Ecto neural progenitor cell (in vitro differentiated cells): ENCODE results near the gene SSR4.

Source experiments
- DNase-seq: peaks from one replicate; pipeline ENCODE4 v3.0.0-alpha.2; 2018; ENCODE audit warnings: low spot score

The SSR4 gene

DNA sequence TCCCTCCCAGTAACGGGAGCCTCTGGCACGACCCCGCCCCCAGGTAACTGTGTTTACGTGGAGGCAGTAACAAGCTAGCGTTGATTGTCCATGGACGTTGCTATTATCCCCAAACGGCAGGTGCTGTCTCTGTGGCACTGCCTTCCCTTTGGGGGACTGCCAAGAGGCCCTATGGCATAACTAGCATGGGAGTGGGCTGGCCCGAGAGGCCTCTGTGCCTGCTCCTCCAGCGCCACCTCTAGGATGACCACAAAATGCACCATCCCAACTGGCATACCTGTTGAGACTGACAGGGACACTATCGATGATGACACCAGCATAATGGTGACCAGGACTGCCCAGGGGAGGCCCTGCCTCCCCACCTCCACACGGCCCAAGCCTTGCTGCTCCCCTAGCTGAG is 12.2 kb upstream of the SSR4 start:
- DNase-seq: no peak

DNA sequence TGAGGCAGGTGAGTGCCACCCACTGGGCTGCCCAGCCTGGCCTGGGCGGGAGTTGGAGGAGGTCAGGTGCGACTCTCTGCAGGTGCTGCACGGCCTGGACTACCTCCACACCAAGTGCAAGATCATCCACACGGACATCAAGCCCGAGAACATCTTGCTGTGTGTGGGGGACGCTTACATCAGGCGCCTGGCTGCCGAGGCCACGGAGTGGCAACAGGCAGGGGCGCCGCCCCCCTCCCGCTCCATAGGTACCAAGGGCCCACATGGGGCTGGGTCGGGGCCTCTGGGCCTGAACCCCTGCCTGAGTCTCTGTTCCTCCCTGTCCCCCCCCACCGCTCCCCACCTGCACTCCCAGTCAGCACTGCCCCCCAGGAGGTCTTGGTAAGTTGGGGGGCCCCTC is 11.6 kb upstream of the SSR4 start:
- DNase-seq: no peak

DNA sequence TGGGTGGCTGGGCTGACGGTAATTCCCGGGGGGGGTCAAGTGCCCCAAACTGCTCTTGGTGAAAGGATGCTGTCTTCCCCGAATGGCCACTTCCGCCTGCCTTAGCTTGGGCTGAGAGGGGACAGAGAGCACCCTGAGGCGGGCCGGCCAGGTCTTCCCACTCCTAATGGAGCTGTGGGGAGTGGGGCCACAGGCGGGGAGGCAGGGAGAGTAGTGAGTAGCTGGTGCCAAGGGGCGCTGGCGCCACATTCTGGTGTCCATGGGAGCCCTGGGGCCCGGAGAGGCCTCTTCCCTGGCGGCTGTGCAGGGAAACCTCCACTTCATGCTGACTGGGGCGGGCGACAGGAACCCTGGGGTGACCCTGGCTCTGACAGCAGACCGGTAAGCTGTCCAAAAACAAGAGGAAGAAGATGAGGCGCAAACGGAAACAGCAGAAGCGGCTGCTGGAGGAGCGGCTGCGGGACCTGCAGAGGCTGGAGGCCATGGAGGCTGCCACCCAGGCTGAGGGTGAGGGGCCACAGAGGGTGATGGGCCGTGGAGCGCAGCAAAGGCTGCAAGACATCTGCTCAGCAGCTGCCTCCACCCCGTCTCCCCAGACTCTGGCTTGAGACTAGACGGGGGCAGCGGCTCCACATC is 11.0 kb upstream of the SSR4 start:
- no peak for DNase-seq

DNA sequence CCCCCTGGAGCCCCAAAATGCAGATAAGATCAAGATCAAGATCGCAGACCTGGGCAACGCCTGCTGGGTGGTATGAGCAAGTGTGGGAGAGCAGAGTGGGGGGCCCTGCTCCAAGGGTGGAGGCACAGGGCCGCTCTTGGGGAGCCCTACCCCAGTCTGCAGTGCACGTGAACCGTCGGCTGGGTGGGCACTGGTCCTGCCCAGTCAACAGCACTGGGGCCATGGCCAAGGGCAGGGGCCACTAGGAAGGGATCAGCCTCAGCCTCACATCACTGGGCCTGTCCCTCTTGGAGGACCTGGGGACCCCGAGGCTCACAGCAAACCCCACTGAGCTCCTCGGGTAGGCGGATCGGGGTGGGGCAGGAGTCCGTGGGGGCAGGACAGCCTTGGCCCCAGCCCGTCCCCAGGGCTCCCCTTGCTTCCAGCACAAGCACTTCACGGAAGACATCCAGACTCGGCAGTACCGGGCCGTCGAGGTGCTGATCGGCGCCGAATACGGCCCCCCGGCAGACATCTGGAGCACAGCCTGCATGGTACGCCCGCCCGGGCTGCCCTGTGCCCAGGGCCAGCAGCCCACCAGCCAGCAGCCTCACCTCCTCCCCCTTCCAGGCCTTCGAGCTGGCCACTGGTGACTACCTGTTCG is 10.0 kb upstream of the SSR4 start:
- DNase-seq: no peak

DNA sequence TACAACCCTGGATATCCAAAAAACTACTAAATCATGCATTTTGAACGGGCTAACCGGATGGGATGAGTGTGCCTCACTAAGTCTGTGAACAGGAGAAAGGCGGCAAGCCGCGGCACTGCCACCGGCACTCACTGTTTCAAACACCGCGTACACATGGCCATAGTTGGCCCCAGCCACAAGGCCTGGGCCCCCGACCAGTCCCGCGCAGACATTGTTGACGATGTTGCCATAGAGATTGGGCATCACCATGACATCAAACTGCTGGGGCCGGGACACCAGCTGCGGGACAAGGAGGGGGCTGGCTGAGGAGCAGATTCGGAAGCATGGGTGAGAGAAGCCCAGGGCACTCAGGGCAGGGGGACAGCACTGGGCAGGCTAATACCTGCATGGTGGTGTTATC is 7.8 kb upstream of the SSR4 start:
- DNase-seq: no peak

DNA sequence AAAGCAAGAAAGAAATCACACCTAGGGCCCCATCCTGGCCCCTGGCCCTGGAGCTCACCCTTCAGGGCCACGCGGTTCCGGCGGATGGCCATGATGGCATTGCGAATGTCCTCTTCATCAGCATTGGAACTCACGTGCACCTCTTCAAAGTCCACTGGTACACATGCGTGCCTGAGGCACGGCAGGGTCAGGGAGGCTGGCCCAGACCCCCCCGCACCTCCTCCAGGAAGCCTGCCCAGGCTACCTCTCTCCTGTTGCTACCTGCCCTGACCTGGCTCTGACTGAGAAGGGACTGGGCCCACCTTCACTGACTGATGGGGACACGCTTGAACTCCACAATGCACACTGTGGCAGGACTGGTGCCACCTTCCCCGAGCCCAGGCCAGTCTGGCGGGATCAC is 4.8 kb upstream of the SSR4 start:
- DNase-seq: no peak

DNA sequence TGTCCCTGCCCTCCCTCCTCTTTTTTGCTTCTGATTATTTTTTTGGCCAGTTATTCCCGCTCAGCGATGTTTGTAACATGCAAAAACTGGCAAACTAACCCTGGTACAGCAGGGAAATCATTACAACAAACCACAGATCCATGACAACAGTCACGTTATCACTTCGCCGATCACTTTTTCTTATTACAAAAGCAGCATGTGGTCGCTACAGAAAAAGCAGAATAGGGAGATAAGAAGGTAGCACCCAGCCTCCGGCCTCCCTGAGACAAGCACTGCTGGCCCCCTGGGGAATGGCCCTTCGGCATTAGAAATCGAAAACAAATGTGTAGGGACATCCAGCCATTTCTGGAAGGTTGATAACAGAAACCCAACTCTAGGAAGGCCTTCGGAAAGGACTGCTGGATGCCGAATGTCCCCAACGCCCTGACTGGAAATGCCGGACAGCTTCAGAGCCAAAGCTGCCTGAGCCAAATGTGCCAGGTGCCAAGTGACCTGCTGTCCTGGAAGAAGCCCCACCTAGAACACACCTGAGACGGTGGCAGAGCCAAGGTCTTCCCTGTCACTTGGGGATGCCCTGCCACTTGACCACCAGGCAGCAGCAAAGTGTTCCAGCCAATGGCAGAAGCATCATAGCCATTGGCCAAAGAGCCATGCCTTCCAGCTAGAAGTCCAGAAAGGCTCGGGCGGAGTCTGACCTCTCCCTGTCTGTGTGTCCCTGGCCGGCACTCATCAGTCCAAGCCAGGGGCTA is 3.2 kb upstream of the SSR4 start:
- no peak for DNase-seq

DNA sequence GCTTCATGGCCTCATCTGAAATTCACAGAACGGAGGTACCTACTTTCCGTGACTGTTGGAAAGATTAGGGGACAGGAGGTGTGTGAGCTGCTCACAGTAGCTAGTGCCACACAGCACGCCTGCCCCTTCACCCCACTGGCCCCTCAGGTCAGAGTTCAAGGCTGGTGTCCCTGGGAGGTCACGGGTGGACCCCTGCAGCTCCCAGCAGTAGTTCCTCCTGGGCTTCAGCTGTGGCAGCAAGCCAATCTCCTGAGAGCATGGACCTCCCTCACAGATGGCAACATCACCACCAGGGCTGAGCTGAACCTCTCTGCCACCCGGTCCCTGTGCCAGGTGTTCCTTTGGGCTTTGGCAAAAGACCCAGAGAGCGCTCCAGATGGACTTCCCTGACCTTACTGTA is 2.1 kb upstream of the SSR4 start:
- no peak for DNase-seq

DNA sequence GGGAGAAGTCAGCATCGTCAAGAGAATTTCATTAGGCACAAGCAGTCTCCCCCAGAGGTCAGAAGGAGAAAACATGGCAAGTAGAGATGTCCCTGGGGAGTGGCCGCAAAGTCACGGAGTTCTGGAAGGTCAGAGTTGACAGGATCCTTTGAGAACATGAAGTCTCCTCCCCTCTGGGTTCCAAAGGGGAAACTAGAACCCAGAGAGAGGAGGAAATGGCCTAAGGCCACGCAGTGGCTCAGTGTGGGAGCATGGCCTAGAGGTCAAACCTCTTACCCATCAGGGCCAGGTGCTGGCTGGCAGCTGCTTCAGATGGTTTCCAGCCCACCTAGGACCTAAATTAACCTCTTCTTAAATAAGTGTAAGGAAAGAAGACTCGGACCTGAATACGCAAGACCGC is 1.2 kb upstream of the SSR4 start:
- no peak for DNase-seq

DNA sequence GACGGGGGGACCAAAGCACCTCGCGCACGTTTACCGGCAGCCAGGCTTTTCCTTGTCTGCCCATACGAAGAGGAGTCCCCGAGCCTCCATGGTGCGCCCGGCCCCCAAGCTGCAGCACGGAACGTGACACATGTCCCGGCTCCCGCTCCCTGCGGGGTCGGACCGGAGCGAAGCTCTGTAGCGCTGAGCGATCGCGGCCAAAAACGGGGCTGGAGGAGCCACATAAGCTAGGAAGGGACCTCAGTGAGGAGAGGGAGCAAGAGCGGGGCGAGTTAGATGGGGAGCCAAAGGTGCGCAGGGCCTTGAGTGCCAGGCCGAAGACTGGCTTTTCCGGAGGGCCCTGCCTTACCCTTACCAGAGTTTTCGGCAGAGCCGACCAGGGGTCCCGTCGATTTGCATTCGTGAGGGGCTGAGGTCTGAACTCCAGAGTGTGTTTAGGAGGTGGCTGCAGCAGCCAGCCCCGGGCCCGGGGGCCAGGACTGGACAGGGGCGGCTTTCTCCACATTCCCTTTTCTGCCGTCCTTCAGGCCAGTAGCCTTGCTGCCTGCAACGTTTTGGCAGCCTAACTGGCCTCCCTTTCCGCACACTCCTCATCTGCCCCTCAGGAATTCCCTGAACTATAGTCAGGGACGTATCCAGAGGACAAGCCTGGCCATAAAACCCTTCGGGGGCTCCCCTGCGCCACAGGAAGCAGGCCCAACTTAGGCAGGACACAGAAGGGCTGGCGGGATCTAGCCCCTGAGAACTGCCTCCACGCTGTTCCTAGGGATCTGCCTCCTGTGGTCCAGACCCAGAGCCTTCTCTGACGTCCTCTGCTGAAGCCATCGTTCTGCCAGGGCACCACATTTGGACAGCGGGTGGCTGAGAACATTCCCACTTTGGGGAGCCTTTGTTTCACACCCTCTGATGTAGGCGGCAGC is 689 bp downstream of the SSR4 start:
- no peak for DNase-seq

DNA sequence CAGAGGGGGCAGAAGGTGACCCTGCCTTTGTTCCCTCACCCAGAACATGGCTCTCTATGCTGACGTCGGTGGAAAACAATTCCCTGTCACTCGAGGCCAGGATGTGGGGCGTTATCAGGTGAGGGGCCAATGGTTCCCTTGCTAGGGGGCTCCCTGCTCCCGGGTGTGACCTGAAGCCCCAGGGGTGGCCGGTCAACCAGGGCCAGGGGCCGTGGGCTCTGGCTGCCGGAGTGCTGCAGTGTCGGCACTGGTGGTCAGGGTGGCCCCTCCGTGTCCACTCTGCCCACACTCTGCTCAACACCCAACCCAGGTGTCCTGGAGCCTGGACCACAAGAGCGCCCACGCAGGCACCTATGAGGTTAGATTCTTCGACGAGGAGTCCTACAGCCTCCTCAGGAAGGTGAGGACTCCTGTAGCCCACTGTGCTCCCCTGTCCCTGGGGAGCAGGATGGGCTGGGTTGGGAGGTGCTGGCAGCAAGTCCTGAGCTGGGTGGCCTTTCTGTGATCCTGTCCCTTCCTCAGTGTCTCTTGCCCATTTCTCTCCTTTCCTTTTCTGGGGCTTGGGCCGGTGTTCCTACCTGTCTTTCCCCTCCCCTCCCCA is 3.0 kb downstream of the SSR4 start:
- DNase-seq: no peak

DNA sequence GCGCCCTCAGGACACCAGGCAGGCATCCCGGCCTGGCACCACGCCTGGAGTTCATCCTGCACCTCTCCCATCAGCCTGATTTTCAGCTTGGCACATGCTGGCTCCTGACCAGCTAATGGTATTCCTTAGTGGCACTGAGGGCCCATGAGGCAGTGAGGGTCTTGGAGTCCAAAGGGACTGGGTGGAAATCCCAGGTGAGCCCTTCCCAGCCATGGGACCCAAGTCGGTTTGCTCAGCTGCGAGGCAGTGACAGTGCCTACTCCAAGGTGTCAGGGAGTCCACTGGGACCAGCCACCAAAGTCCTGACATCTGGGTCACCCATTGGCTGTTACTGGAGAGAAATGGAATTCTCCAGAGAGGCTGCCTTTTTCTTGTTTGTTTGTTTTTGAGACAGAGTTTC is 4.9 kb downstream of the SSR4 start:
- no peak for DNase-seq

DNA sequence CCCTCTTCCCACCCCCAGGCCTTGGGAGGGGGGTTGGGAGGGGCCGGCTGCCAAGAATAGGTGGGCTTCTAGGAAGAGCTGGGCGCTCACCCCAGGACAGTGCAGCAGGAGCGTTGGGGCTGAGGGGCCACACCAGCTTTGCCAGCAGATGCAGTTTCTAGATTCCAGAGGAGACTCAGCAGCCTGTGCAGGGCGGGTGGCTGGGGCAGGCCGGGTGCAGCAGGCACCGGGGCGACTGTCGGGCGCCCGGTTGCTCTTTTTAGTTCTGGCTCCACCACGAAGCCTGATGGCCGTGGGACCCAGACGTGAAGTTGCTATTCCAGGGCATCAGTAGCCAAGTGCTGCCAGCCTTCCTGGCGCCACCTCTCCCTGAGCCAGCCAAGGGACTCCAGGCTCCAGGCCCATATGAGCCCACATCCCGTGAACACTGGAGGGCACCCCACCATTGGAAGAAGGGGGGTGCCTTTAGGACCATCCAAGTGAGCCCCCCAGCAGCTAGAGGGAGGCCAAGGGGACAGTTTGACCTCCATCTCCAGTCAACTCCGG is 5.8 kb downstream of the SSR4 start:
- no peak for DNase-seq

DNA sequence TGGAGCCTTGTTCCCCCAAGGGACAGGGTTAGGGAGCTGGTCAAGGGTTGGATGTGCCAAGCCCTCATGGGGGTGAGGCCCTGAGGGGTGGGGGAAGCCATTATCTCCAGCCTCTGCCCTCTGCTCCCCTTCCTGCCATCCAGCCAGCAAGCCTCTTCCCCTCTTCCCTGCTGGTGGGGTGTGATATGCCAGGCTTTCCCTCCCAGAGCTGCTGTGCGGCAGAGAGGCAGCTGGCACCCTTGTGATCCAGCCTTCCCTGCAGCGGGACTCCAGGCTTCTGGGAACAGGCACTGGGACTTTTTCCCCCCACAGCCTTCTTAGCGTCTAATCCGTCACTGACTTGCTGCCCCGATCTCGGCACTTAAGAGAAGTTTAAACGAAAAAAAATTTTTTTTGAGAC is 6.3 kb downstream of the SSR4 start:
- no peak for DNase-seq

DNA sequence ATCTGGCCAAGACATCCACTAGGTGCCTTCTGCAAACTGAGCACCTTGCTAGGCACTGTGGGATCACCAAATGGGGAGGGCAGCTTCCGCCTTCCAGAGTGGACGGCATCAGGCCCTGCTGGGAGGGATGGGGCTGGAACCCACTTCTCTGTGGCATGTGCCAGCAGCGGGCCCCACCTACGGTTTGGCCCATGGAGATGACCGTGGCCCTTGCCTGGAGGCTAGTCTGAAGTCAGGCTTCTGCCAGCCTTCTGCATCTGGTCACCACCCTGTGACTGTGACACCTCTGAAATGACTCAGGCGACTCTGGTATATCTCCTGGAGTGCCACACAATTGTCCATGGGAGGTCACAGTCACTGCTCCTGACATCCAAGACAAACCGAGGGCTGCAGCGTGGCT is 7.2 kb downstream of the SSR4 start:
- DNase-seq: no peak

DNA sequence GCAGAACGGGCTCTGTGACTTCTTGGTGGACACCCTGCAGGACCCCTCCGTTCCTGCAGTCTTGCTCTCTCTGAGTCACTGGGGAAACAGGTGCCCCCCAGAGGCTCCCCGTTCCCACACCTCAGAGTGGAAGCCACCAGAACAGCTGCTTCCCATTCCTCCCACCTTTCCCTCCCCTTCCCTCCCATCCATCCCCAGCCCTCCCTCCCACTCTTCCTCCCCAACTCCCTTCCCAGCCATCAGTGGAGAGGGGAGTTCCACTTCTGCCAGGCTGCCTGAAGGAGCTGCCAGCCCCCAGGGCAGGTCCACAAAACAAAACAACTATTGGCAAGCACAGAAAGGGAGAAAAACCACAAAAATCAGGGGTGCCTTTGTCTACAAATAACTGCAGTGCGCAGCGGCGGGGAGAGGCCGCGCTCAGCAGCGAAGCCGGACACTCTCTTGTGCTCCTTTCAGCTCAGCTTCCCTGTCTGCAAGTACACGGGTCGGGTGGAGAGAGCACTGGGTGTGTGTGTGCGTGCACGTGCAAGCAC is 8.1 kb downstream of the SSR4 start:
- DNase-seq: no peak

DNA sequence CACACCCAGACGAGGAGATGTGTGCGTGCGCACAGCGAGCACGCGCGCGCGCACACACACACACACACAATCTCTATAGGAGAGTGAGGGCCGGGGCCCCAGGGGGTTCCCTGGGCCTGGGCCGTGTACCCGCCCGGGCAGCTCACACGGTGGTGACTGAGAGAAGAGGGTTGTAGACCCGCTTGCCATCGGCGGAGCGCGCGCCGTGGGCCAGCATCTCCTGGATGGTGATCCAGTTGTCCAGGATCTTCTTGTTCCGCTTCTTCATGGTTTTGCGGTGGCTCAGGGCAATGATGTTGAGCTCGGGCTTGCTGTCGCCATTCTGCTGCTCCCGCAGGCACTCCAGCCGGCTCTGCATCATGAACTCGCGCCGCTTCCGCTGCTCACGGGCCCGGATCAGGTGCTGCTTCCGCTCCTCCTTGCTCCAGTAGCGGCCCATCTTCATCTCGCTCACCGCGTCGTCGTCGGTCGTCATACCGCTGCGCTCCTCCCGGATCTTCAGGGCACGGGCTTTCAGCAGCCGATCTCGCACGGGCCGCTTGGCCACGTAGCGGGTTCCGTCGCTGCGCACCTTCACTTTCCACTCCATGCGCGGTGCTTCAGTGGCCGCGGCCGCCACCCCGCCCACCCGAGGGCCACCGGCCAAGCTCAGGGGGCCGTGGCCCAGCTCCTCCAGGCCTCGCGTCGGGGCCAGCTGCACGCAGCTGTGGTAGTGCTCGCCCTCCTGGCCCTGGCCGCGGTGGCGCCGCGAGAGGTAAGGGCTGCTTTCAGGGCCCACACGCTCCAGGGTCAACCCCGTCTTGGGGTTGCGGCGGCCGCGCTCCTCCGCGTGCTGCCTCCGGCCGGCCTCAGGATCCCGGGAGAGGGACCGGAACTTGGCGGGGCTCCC is 9.0 kb downstream of the SSR4 start:
- DNase-seq: no peak

DNA sequence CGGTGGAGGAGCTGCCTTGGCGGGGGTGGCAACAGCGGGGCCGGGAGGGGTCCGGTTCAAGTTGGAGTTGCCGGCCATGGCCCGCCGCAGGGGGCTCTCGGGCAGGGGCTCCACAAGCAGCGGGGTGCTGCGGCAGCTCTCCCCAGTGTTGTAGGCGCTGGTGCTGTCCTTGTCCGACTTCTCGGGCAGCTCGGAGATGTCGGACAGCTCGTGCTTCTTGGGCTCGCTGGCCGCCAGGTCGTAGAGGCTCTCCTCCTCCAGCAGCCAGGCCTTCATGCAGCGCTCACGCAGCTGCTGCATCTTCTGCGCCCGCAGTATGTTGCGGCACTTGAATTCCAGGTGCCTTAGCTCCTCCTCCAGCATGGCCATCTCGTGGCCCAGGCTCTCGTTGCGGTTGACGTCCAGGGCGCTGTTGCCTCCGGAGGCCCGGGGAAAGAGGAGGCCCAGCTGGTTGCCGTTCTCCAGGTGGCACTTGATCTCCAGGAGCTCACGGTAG is 9.7 kb downstream of the SSR4 start:
- no peak for DNase-seq

DNA sequence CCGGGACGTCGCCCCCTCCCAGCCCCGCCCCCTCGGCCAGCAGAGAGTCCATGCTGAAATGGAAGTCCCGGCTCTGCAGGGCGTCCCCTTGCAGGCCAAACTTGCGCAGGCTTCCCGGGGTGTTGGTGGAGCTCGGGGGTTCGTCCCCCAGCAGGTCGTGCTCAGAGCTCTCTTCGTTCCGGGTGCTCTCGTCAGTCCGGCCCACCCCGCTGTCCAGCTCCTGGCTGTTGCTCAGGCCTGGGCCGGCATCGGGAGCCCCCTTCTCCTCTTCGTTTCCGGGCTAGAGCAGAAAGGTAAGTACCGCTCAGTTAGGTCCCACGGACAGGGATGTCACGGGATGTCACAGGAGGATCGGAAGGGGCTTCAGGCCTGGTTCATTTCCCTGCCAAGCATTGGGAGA is 10.2 kb downstream of the SSR4 start:
- no peak for DNase-seq

DNA sequence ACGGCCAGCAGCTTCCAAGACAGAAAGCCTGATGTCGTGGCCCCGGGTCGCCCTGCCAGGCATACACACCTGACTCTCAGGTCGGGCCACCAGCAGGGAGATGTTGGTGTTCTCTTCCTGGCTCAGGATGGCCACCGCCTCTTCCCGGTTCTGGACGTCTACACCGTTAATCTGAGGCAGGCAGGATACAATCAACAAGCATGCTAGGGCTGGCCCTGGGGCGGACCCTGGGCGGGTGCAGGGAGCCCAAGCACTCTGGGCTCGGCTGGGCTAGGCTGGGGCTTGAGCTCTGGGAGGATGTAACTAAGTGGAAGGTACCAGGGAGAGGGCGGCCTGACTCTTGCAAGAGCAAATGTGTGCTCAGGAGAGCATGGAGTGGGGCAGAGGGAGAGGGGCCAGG is 11.0 kb downstream of the SSR4 start:
- no peak for DNase-seq
